GM12878 (cell line): Measurements from ENCODE around the gene KRTAP10-2. TPM values are rescaled to one million over a fixed set of nuclear protein-coding genes. Genes with fewer than 3 reads are reported as not detected.

Experiments
- ATAC-seq: fragments of 200-7000 bp; cut with Tn5 transposase; 3 replicates; pipeline ENCODE4 v1.9.1; 2020; ENCODE audit warnings: mild to moderate bottlenecking, moderate library complexity
- BruUV-seq: library from RNA; stranded (reverse); fragments of 400-500 nt; replicated peaks from 2 replicates; lab custom pipeline; 2021; lab: Mats Ljungman, UMichigan
- CTCF ChIA-PET: fragments of 300-600 bp; sonication (Branson Sonifier 250); formaldehyde crosslinking; extraction: SDS; loops from one replicate; lab custom pipeline; 2021; ENCODE audit warnings: inconsistent platforms; lab: Yijun Ruan, JAX
- POLR2A ChIA-PET: fragments of 350-600 bp; formaldehyde crosslinking; extraction: SDS; loops from one replicate; lab custom pipeline; 2021; ENCODE audit warnings: inconsistent platforms; lab: Charles Lee
- RAD21 ChIA-PET: fragments of 300-600 bp; sonication (Branson Sonifier 250); formaldehyde crosslinking; loops from one replicate; lab custom pipeline; 2023; ENCODE audit warnings: antibody characterized with exemption; ENCODE audit not compliant: unreplicated experiment; lab: Charles Lee
- SMC1A ChIA-PET: fragments of 300-600 bp; sonication (Branson Sonifier 250); formaldehyde crosslinking; loops from one replicate; lab custom pipeline; 2023; ENCODE audit not compliant: unreplicated experiment, uncharacterized antibody; lab: Charles Lee
- DNase-seq: peaks from one replicate; pipeline ENCODE4 v3.0.0-alpha.2; 2011; ENCODE audit warnings: low read depth, low spot score
- FAIRE-seq: peaks from 3 replicates; lab custom pipeline; 2011; peaks lifted over from hg19 to GRCh38; lab: Jason Lieb, UNC
- H2AFZ ChIP-seq: 2 replicates; pipeline ENCODE4 v1.6.0; 2011; ENCODE audit warnings: low read depth, low read length, control low read depth; ENCODE audit not compliant: control insufficient read depth
- H3K27ac ChIP-seq: 2 replicates; pipeline ENCODE4 v1.5.1; 2011; ENCODE audit warnings: control low read depth; ENCODE audit not compliant: control insufficient read depth, insufficient read depth
- H3K27me3 ChIP-seq, 2 experiments: replicated peaks in 1 of 2; 2 replicates each; pipeline versions ENCODE4 v1.6.0 to v1.6.1; 2011; ENCODE audit warnings: low read length in 1 of 2; ENCODE audit not compliant: control insufficient read depth in 2 of 2, insufficient read depth in 2 of 2
- H3K36me3 ChIP-seq, 2 experiments: 2 replicates each; pipeline ENCODE4 v1.5.1; 2011; ENCODE audit warnings: low read length in 1 of 2; ENCODE audit not compliant: control insufficient read depth in 2 of 2, insufficient read depth in 2 of 2
- H3K4me1 ChIP-seq: 2 replicates; pipeline ENCODE4 v1.6.1; 2011; ENCODE audit warnings: mild to moderate bottlenecking, low read length, moderate library complexity, mixed read lengths; ENCODE audit not compliant: control insufficient read depth, insufficient read depth
- H3K4me2 ChIP-seq: 2 replicates; pipeline ENCODE4 v1.6.0; 2011; ENCODE audit warnings: control low read depth; ENCODE audit not compliant: control insufficient read depth, insufficient read depth
- H3K4me3 ChIP-seq: fragments of 200-600 bp; sonication (generic); 2 replicates; pipeline ENCODE4 v1.5.1; 2016
- H3K79me2 ChIP-seq: 2 replicates; pipeline ENCODE4 v1.6.0; 2011; ENCODE audit warnings: low read length; ENCODE audit not compliant: control insufficient read depth, insufficient read depth
- H3K9ac ChIP-seq: 2 replicates; pipeline ENCODE4 v1.8.0; 2011; ENCODE audit warnings: low read length, control low read depth, mixed read lengths; ENCODE audit not compliant: control insufficient read depth, insufficient read depth
- H3K9me3 ChIP-seq: replicated peaks from 3 replicates; pipeline ENCODE4 v1.5.1; 2011; ENCODE audit warnings: mild to moderate bottlenecking, low read length; ENCODE audit not compliant: control insufficient read depth, insufficient read depth
- H4K20me1 ChIP-seq: 2 replicates; pipeline ENCODE4 v1.6.0; 2011; ENCODE audit not compliant: control insufficient read depth, insufficient read depth
- GATAD2B ChIP-seq: fragments of 450-650 bp; conservative IDR thresholded peaks from 2 replicates; pipeline ENCODE4 v1.6.1; 2017; ENCODE audit warnings: low read depth, mild to moderate bottlenecking, moderate library complexity
- HDAC2 ChIP-seq: fragments of 200-600 bp; sonication (generic); IDR thresholded peaks from 2 replicates; pipeline ENCODE4 v1.6.1; 2017
- HDGF ChIP-seq: fragments of 450-650 bp; IDR thresholded peaks from 2 replicates; pipeline ENCODE4 v1.6.1; 2016; ENCODE audit warnings: antibody characterized with exemption
- IKZF2 ChIP-seq, 2 experiments: fragments of 450-650 bp; IDR thresholded peaks; 2 replicates each; pipeline ENCODE4 v1.6.1; 2017; ENCODE audit warnings: mild to moderate bottlenecking in 2 of 2, moderate library complexity in 2 of 2
- IRF3 ChIP-seq: fragments of 450-650 bp; IDR thresholded peaks from 2 replicates; pipeline ENCODE4 v1.6.1; 2014; ENCODE audit warnings: mild to moderate bottlenecking
- LARP7 ChIP-seq: fragments of 450-650 bp; IDR thresholded peaks from 2 replicates; pipeline ENCODE4 v1.6.1; 2017; ENCODE audit warnings: mild to moderate bottlenecking
- NR2C2 ChIP-seq: IDR thresholded peaks from 2 replicates; pipeline ENCODE4 v1.6.1; 2011; ENCODE audit warnings: borderline replicate concordance, low read depth; ENCODE audit not compliant: control insufficient read depth, insufficient read length
- SPI1 ChIP-seq: IDR thresholded peaks from 2 replicates; pipeline ENCODE4 v1.6.1; 2011; ENCODE audit warnings: low read depth, mild to moderate bottlenecking, low read length, moderate library complexity, borderline replicate concordance; ENCODE audit not compliant: insufficient read depth
- ZNF622 ChIP-seq: fragments of 450-650 bp; IDR thresholded peaks from 2 replicates; pipeline ENCODE4 v1.6.1; 2017; ENCODE audit warnings: mild to moderate bottlenecking, inconsistent platforms
- ZSCAN29 ChIP-seq: fragments of 450-650 bp; IDR thresholded peaks from 2 replicates; pipeline ENCODE4 v1.6.1; 2017; ENCODE audit warnings: mild to moderate bottlenecking, moderate library complexity
- WGBS: methylation state at CpG from one replicate; pipeline ENCODE4 v1.1.6; 2016; ENCODE audit warnings: low lambda C conversion rate; ENCODE audit not compliant: insufficient replicate concordance, insufficient coverage; ENCODE audit errors: missing lambda C conversion rate; 5-methylcytosine and 5-hydroxymethylcytosine counted together
- in situ Hi-C: fragments of 300-500 bp; cut with MboI; formaldehyde crosslinking; loops from 9 replicates; pipeline ENCODE4 v1.14.3; 2018; ENCODE audit warnings: mixed read lengths
- intact Hi-C: fragments of 100-400 bp; cut with micrococcal nuclease; formaldehyde crosslinking; loops from one replicate; pipeline ENCODE4 v1.14.2; 2022; ENCODE audit not compliant: unreplicated experiment
- polyA plus RNA-seq, 11 experiments: library from polyadenylated mRNA; depleted of rRNA in 4 of 11; unstranded in 6 of 11; stranded (reverse) in 5 of 11; fragments of >200 nt; fragmentation: Nextera tagmentation in 4 of 11; fragmentation: Illumina TruSeq in 1 of 11; extraction: Ambion mirVana in 4 of 11; extraction: Trizol in 1 of 11; gene quantifications; 1 replicate in 1 of 11; 2 replicates in 10 of 11; pipeline versions ENCODE4 v1.2.1 to v1.2.3, GENCODE V29; 2011 to 2016; ENCODE audit warnings: inconsistent platforms in 2 of 11, missing spikeins in 2 of 11, low read depth in 1 of 11
- total RNA-seq, 4 experiments: library from RNA; depleted of rRNA in 3 of 4; stranded (reverse); fragments of >200 nt in 3 of 4; fragmentation: Illumina TruSeq in 1 of 4; extraction: Trizol in 1 of 4; gene quantifications; 2 replicates each; pipeline versions ENCODE4 v1.2.1 to v1.2.3, GENCODE V29; 2013 to 2021
- TF ChIP-seq, protein P1 (sequence below): IDR thresholded peaks from 2 replicates; pipeline ENCODE4 v1.6.1; 2012; ENCODE audit warnings: mild to moderate bottlenecking, low read depth, low read length
- TF ChIP-seq, protein P2 (sequence below): IDR thresholded peaks from 2 replicates; pipeline ENCODE4 v1.6.1; 2011; ENCODE audit warnings: borderline replicate concordance, low read depth, mild to moderate bottlenecking, moderate library complexity, mixed read lengths, low read length; ENCODE audit not compliant: insufficient read depth; ENCODE audit errors: extremely low read length
- TF ChIP-seq, protein P3 (sequence below): IDR thresholded peaks from 2 replicates; pipeline ENCODE4 v1.6.1; 2011; ENCODE audit warnings: low read depth, low read length, improper control_type of control experiment, borderline replicate concordance

Gene KRTAP10-2
- total and polyA plus RNA-seq, 10 of the 15 experiments (the other 5 are each of a cell fraction or from before 2014, with no cell fraction given) = not detected

- TF ChIP-seq SPI1 (no peak), ZNF622 (no peak)
- TF ChIP-seq, protein P1, sequence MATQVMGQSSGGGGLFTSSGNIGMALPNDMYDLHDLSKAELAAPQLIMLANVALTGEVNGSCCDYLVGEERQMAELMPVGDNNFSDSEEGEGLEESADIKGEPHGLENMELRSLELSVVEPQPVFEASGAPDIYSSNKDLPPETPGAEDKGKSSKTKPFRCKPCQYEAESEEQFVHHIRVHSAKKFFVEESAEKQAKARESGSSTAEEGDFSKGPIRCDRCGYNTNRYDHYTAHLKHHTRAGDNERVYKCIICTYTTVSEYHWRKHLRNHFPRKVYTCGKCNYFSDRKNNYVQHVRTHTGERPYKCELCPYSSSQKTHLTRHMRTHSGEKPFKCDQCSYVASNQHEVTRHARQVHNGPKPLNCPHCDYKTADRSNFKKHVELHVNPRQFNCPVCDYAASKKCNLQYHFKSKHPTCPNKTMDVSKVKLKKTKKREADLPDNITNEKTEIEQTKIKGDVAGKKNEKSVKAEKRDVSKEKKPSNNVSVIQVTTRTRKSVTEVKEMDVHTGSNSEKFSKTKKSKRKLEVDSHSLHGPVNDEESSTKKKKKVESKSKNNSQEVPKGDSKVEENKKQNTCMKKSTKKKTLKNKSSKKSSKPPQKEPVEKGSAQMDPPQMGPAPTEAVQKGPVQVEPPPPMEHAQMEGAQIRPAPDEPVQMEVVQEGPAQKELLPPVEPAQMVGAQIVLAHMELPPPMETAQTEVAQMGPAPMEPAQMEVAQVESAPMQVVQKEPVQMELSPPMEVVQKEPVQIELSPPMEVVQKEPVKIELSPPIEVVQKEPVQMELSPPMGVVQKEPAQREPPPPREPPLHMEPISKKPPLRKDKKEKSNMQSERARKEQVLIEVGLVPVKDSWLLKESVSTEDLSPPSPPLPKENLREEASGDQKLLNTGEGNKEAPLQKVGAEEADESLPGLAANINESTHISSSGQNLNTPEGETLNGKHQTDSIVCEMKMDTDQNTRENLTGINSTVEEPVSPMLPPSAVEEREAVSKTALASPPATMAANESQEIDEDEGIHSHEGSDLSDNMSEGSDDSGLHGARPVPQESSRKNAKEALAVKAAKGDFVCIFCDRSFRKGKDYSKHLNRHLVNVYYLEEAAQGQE = no peak
- TF ChIP-seq, protein P2, sequence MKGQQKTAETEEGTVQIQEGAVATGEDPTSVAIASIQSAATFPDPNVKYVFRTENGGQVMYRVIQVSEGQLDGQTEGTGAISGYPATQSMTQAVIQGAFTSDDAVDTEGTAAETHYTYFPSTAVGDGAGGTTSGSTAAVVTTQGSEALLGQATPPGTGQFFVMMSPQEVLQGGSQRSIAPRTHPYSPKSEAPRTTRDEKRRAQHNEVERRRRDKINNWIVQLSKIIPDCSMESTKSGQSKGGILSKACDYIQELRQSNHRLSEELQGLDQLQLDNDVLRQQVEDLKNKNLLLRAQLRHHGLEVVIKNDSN = no peak
Observed at GRCh38 chr21:44529011-44529421, 22.3 kb downstream of the KRTAP10-2 start (continued).

- no peak overlapping the region for H3K27ac ChIP-seq
- H3K9ac ChIP-seq = no peak overlapping the region
- H3K4me1 ChIP-seq = no peaks in the 10 kb centered on the region
- FAIRE-seq (no peak), DNase-seq (no peak), ATAC-seq (no peak)
- H3K4me3 ChIP-seq = no peak overlapping the region
- ChIA-PET SMC1A (no interaction called here), POLR2A (no interaction called here), CTCF (no interaction called here), RAD21 (no interaction called here)
- no peak overlapping the region for H2AFZ ChIP-seq
- H3K36me3 ChIP-seq = no peaks in the 10 kb centered on the region
- no TSS peak for BruUV-seq
- H3K27me3 ChIP-seq = no peaks in the 10 kb centered on the region
- no peaks in the 10 kb centered on the region; the same call in 2 of the 3 replicates for H3K9me3 ChIP-seq
- intact Hi-C loops (no loop called here), in situ Hi-C loops (no loop called here)
- no peaks in the 10 kb centered on the region for H3K79me2 ChIP-seq
- no peaks in the 10 kb centered on the region for H4K20me1 ChIP-seq
- 53% methylated on average over 10 of the region's 10 CpGs for WGBS
- no peak overlapping the region for H3K4me2 ChIP-seq
- TF ChIP-seq, protein P3, sequence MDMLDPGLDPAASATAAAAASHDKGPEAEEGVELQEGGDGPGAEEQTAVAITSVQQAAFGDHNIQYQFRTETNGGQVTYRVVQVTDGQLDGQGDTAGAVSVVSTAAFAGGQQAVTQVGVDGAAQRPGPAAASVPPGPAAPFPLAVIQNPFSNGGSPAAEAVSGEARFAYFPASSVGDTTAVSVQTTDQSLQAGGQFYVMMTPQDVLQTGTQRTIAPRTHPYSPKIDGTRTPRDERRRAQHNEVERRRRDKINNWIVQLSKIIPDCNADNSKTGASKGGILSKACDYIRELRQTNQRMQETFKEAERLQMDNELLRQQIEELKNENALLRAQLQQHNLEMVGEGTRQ = no peak
- no peak for TF ChIP-seq IKZF2 (IDR thresholded peaks at IDR 0.05)
- TF ChIP-seq NR2C2 = no peak
- no peak for TF ChIP-seq GATAD2B
- no peak for TF ChIP-seq HDGF
- no peak for TF ChIP-seq IRF3
- TF ChIP-seq LARP7 = no peak
- no peak for TF ChIP-seq HDAC2
- no peak for TF ChIP-seq ZSCAN29
Observed at GRCh38 chr21:44528634-44528995, 22.7 kb downstream of the KRTAP10-2 start.
